ENCODE results near the gene RBMS3.
"Not testable (repeated sequence)": the region's sequence is repeated elsewhere in the genome, so short reads cannot be mapped to it uniquely, and the experiment has no call there.

The RBMS3 gene

GRCh38 chr3:29280404-29281093 lies at the start of gene RBMS3:
RBMS3 (plus strand) TSS chr3:29281071.
- DNase-seq (ENCODE audit: low read depth, low spot score) = peak; percentile 70

DNA sequence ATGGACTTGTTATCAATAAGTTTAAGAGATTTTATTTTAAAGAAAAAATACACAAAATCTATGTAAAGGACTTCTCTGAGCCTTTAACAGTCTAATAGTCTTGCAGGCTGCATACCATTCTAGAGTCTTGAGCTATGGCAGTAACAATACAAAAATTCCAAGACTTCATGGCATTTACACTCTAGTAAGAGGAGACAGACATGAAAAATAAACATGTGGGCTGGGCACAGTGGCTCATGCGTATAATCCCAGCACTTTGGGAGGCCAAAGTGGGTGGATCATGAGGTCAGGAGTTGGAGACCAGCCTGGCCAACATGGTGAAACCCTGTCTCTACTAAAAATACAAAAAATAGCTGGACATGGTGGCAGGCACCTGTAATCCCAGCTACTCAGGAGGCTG lies 47.7 kb upstream of the RBMS3 start:
- DNase-seq (ENCODE audit: low read depth, low spot score) = not testable (repeated sequence)

DNA sequence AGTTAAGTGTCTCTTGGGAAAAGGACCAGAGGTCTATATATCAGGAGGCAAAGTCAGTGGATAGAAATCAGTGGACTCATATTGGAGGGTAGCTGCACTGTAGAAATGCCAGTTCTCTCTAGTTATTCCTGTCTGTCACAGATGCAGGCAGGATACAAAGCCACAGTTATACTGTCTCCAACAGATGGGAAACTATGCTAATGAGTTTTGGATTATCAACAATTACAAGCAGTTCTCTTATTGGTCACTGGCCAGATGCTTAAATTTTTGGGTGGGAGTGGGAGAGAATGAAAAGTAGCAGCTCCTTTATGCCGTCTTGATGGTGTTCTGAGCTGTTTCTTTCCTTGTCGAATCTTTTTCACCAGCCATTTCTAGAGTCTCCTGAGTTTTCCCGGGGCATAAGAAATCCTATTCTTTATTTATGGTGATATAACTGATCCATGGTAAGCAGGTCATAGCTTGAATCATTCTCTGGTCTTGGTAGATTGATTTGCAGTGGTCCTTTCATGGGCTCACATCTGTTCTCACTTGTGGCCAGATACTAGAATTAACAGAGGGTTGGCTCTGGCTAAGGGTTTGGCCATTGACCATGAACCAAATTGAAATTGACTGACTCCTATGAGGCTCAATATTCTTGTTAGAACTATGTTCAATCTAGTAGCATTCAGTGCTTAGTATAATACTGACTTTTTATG lies 44.6 kb upstream of the RBMS3 start:
- DNase-seq (ENCODE audit: low read depth, low spot score) = no peak

GRCh38 chr3:29239376-29239775 lies 41.5 kb upstream of the RBMS3 start:
- DNase-seq (ENCODE audit: low read depth, low spot score) = no peak

- DNase-seq (ENCODE audit: low read depth, low spot score) = no peak
Observed at GRCh38 chr3:29240248-29240647, 40.6 kb upstream of the RBMS3 start.

GRCh38 chr3:29240887-29241286 lies 40.0 kb upstream of the RBMS3 start:
- no peak for DNase-seq (ENCODE audit: low read depth, low spot score)

GRCh38 chr3:29241855-29242254 lies 39.0 kb upstream of the RBMS3 start:
- DNase-seq (ENCODE audit: low read depth, low spot score) = no peak

DNA sequence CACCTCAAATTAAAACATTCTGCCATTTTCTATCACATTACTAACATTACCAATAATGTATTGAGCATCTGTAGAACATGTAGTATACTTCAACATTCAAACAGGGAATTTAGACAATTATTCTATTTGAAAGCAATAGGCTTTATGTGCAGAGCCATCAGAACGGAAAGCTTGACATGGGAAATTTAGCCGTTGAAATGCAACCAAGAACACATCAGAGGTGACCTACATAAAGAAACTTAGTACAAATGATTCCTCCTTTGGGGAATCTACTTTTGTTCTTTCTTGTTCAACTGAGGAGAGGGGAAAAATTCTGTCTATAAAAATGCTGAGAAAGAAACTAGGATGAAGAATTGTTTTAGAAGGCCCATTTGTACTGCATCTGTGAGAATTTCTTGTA lies 38.6 kb upstream of the RBMS3 start:
- no peak for DNase-seq (ENCODE audit: low read depth, low spot score)

- DNase-seq (ENCODE audit: low read depth, low spot score) = no peak
Observed at GRCh38 chr3:29245441-29245840, 35.4 kb upstream of the RBMS3 start.

DNA sequence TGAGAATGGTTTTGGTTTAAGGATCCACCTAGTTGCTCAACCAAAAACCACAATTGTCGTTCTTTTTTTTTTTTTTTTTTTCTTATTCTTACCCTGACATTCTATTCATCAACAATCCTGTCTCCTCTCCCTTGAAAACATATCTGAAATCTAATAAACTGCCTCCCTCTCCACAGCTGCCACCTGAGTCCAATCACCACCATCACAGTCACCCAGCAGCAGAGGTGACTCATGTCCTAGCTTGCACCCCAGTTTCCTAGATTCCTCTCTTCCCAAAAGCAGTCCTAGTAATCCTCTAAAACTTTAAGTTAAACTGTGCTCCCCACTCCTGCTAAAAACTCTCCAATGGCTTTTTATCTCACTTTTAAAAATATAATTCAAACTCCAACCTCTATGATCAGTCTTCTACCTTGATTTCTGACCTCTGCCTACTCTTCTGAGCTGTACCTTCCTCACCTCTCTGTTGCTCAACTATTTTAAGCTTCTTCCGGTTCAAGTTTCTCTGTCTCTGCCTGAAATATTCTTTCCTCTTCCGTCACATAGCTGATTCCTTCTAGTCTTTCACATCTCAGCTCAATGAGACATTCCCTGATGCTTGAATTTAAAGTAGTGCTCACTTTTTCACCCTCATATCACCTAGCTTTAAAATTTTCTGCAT lies 33.7 kb upstream of the RBMS3 start:
- DNase-seq (ENCODE audit: low read depth, low spot score) = no peak

- no peak for DNase-seq (ENCODE audit: low read depth, low spot score)
Observed at GRCh38 chr3:29249829-29250345, 31.0 kb upstream of the RBMS3 start.

DNA sequence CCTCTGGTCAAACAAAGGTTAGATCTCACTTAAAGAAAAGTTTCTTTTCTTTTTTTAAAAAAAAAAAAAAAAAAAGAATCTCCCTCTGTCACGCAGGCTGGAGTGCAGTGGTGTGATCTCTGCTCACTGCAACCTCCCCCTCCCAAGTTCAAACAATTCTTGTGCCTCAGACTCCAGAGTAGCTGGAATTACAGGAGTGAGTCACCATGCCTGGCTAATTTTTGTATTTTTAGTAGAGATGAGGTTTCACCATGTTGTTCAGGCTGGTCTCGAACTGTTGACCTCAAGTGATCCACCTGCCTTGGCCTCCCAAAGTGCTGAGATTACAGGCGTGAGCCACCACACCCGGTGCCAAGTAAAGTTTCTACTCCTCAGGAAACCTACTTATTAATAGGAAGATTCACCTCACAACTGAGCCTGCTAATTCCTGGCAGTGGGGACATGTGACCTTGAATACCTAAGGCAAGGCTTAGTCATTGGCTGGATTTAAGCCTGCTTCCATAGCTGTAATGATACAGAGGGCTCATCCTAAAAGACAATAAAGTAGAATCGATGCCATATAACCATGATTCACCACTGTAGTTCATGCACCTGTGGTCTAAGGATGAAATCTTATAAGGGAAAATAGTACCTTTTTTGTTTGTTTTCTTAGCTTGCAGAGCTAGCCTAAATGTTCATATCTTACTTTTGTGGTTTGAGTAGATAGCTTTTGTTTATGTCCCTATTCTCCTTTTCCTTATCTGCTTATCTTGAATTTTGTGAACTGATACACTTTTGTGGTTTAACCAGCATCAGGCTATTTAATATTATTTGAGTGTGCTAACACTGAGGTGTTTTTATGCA lies 24.8 kb upstream of the RBMS3 start:
- DNase-seq (ENCODE audit: low read depth, low spot score) = no peak

DNA sequence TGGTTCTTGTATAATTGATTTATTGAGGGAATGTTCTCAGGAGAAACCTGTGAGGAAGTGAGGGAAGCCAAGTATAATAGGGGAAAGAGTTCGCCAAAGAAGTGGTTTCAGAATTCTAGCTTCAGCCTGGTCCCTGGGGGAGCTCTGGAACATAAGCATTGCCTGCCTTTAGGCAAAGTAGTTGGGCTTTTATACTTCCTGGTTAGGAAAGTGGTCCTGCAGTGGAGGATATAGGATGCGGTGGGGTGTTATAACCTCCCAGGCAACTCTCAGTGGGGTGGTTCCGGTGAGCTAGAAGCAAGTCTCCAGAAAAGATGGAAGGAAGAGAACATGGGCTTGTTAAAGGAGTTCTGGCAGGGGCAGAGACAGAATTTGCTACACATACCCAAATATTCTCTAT lies 22.7 kb upstream of the RBMS3 start:
- DNase-seq (ENCODE audit: low read depth, low spot score) = no peak

DNA sequence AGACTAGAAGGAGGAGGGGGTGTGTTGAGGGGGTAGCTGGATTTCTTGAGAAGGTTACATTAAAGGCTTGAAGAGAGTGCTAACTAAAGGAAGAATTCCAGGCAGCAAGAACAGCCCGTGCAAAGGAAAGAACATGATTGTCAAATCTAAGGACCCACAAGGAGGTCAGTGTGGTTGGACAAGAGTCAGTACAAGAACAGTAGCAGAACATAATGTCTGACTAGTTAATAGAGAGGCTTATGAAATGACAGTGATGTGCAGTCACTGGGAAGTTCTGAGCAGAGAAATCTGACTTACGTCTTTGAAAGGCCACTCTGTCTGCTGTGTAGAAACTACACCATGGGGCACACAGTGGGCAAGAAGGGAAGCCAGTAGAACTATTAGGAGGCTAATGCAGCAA lies 19.8 kb upstream of the RBMS3 start:
- no peak for DNase-seq (ENCODE audit: low read depth, low spot score)

DNA sequence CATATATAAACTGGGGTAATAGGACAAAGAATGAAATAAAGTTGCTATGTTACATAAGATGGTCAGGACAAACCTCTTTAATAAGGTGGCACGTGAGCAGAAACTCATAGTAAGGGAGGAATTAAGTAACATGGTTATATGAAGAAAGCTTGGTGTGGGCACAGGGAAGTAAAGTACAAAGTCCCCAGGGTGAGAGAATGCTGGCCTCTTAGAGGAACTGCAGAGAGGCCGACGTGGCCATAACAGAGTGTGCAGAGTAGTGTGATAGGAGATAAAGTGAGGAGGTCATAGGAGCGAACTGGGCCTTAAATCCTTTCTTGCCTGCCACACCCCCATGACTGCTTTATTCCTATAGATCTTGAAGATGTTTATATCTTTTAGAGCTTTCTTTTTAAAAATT lies 17.4 kb upstream of the RBMS3 start:
- DNase-seq (ENCODE audit: low read depth, low spot score) = no peak

- DNase-seq (ENCODE audit: low read depth, low spot score) = no peak
Observed at GRCh38 chr3:29265509-29266072, 15.3 kb upstream of the RBMS3 start.

GRCh38 chr3:29267226-29267625 lies 13.6 kb upstream of the RBMS3 start:
- no peak for DNase-seq (ENCODE audit: low read depth, low spot score)

GRCh38 chr3:29268651-29269050 lies 12.2 kb upstream of the RBMS3 start:
- DNase-seq (ENCODE audit: low read depth, low spot score) = no peak

GRCh38 chr3:29270752-29271151 lies 10.1 kb upstream of the RBMS3 start:
- no peak for DNase-seq (ENCODE audit: low read depth, low spot score)

GRCh38 chr3:29271475-29271874 lies 9.4 kb upstream of the RBMS3 start:
- DNase-seq (ENCODE audit: low read depth, low spot score) = no peak

GRCh38 chr3:29274667-29275066 lies 6.2 kb upstream of the RBMS3 start:
- no peak for DNase-seq (ENCODE audit: low read depth, low spot score)
